Fibroblast of skin of right biceps (primary cell): Measurements from ENCODE around the gene POLR3K.
"Not testable (repeated sequence)": the region's sequence is repeated elsewhere in the genome, so short reads cannot be mapped to it uniquely, and the experiment has no call there.

ENCODE experiments used
- DNase-seq: peaks from one replicate; pipeline ENCODE4 v3.0.0-alpha.2; 2013

The POLR3K gene

GRCh38 chr16:42069-42457 is 11.3 kb downstream of the POLR3K start:
- no peak for DNase-seq

- no peak for DNase-seq
These were observed 11.9 kb downstream of the POLR3K start for GRCh38 chr16:41439-42068.

- DNase-seq: no peak
These were observed 14.2 kb downstream of the POLR3K start for GRCh38 chr16:38941-39892.

GRCh38 chr16:38206-38605 is 15.2 kb downstream of the POLR3K start:
- not testable (repeated sequence) for DNase-seq

- DNase-seq: no peak
These were observed 15.9 kb downstream of the POLR3K start for GRCh38 chr16:37511-37910.

- no peak for DNase-seq
These were observed 16.9 kb downstream of the POLR3K start for GRCh38 chr16:36336-36984.

GRCh38 chr16:35678-36305 is 17.6 kb downstream of the POLR3K start:
- no peak for DNase-seq

DNA sequence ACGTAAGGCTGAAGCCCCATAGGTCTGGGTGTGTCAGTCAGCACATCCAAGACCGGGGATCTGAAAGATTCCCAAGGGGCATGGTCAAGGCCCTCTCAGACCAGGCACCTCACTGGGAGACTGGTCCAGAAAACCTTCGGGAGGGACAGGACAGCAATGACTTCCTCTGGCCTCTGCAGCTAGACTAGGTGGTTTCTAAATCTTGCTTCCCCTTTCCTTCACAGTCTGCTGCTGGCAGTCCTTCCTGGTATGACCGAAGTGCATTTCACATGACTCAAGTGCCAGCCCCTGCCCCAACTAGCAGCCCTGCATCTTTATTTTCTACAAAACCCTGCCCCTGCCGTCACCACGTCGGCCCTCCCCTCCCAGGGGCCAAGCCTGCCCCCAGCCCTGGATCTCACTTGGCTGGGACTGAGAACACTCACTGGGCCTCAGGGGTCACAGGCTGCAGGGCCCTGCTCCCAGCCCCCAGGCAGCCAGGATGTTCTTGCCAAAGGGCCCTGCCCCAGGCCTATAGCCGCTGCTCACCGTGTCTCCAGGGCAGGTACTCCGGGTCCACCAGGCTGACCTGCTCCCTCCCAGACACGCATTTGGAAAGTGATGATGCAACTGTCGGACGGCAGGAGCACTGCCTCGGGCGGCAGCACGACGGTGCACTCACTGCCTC is 18.3 kb downstream of the POLR3K start:
- DNase-seq: no peak

- no peak for DNase-seq
These were observed 18.8 kb downstream of the POLR3K start for GRCh38 chr16:34648-34987.

GRCh38 chr16:33877-34647 is 19.3 kb downstream of the POLR3K start:
- no peak for DNase-seq

DNA sequence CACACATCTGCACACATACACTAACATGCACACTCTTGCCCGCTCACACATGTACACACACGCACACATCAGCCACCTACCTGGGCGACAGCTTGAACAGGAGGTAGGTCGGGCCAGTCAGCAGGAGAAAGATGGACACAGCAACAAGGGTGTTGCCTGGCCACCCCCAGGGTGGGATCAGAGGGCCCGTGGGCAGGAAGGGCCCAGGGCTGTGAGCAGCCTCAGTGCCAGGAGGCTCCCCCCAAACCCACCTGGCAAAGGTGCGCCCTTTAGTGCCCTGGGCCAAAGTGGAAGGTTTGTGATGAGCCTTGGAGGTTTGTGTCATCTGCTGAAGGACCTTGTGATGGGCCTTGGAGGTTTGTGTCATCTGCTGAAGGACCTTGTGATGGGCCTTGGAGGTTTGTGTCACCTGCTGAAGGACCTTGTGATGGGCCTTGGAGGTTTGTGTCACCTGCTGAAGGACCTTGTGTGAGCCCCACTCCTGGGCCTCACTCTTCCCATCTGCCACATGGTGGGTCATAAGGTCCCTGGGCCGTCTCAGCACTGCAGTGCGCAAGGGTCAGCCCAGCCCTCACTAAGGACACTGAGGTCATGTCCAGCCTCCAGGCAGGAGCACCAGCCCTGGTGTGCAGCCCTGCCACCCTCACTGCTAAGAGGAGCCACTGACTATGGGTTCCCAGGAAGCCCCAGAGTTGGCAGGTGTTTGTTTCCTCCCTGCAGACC is 20.1 kb downstream of the POLR3K start:
- DNase-seq: not testable (repeated sequence)

GRCh38 chr16:30627-31026 is 22.8 kb downstream of the POLR3K start:
- DNase-seq: not testable (repeated sequence)

GRCh38 chr16:25926-26348 is 27.5 kb downstream of the POLR3K start:
- DNase-seq: not testable (repeated sequence)

DNA sequence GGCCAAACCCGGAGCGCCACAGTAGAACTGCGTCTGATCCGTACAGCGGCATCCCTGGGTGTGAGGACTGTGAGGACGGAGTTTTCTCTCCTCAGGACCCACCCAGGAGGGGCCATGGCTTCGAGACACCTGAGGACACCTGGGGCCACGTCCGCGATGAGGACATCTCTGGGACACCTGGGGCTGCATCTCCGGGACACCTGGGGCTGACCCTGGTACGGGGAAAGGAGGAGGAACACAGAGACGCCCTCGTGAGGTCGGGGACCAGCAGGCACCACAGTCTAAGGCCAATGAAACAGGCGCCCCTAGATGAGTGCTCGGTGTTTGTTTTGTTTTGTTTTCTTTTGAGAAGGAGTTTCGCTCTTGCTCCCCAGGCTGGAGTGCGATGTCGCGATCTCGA is 29.3 kb downstream of the POLR3K start:
- DNase-seq: not testable (repeated sequence)

- not testable (repeated sequence) for DNase-seq
These were observed 32.5 kb downstream of the POLR3K start for GRCh38 chr16:20886-21285.

- DNase-seq: not testable (repeated sequence)
These were observed 36.2 kb downstream of the POLR3K start for GRCh38 chr16:17062-17765.

GRCh38 chr16:10772-11171 is 42.6 kb downstream of the POLR3K start:
- not testable (repeated sequence) for DNase-seq

GRCh38 chr16:9903-10665 is 43.3 kb downstream of the POLR3K start:
- DNase-seq: no peak
